Measurements from ENCODE around the gene PGC. TPM values are rescaled to one million over a fixed set of nuclear protein-coding genes. Genes with fewer than 3 reads are reported as not detected.

PGC gene
- total RNA-seq, 1 donor from 2014 or later = not detected

DNA sequence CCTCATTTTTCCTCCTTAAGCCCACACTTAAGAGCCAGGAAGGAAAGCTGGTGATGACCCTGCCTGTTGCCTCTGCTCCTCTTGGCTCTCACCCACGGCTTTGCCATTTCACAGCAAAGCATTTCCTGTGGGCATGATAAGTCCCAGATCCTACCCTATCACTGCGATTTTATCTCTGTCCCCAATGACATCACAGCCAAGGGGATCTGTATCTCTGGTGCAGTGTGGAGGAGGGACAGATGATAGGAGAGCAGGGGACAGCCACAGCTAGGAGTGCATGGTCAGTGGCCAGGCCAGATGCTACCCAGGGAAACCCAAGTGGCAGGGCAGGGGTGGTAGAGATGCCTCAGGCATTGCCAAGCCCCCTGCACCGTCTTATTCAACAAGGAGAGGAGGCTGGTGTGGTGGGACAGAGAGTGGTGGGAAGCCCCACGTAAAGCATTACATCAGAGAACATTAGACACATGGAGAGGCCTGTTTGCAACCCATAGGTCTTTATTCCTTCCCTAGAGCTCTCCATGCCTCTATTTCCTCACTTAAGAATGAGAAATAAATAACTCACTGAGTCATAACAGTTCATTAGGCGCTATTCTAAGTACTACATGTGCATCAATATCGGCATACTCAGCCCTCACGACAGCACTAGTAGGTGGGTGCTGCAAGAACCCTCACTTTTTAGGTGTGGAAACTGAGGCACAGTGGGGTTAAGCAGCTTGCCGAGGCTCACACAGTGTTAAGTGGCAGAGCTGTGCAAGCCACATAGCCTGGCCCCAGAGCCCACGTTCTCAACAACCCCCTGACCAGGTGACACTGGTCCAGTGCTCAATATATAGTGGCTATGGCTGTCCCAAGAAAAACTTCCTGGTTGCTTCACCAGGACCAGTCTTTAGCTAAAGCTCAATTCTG is 16.4 kb downstream of the PGC start:
- no peak for DNase-seq (ENCODE audit: low read depth)
- H3K4me3 ChIP-seq (ENCODE audit: low read depth, low read length) = no peak overlapping the region
- TF ChIP-seq, protein P1, sequence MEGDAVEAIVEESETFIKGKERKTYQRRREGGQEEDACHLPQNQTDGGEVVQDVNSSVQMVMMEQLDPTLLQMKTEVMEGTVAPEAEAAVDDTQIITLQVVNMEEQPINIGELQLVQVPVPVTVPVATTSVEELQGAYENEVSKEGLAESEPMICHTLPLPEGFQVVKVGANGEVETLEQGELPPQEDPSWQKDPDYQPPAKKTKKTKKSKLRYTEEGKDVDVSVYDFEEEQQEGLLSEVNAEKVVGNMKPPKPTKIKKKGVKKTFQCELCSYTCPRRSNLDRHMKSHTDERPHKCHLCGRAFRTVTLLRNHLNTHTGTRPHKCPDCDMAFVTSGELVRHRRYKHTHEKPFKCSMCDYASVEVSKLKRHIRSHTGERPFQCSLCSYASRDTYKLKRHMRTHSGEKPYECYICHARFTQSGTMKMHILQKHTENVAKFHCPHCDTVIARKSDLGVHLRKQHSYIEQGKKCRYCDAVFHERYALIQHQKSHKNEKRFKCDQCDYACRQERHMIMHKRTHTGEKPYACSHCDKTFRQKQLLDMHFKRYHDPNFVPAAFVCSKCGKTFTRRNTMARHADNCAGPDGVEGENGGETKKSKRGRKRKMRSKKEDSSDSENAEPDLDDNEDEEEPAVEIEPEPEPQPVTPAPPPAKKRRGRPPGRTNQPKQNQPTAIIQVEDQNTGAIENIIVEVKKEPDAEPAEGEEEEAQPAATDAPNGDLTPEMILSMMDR (IDR thresholded peaks at IDR 0.05; ENCODE audit: insufficient read depth, low read length, poor library complexity, severe bottlenecking) = no peak
- H3K36me3 ChIP-seq (ENCODE audit: control insufficient read depth, insufficient read depth, low read length) = no peaks in the 10 kb centered on the region
- no peaks in the 10 kb centered on the region for H3K27me3 ChIP-seq (ENCODE audit: control insufficient read depth, insufficient read depth, low read length)

DNA sequence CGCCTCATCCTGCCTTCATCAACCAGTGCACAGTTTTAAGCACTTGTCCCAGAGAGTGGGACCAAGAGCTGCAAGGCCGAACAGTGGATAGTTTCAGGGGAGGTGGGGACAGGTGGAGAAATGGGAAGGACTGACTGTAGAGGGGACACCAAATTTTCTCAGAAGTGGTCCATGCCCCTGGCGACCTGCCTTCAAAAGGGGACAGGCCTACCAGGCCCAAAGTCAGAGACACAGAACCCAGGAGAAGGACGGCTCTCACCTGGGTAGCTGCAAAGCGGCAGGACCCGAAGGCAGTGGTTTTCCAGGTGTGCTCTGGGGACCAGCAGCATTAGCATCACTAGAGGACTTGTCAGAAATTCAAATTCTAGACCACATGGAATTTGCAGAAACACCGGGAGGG is 17.6 kb downstream of the PGC start:
- TF ChIP-seq, protein P1 (IDR thresholded peaks at IDR 0.05; ENCODE audit: insufficient read depth, low read length, poor library complexity, severe bottlenecking) = no peak
- no peaks in the 10 kb centered on the region for H3K27me3 ChIP-seq (ENCODE audit: control insufficient read depth, insufficient read depth, low read length)
- H3K4me3 ChIP-seq (ENCODE audit: low read depth, low read length) = no peak overlapping the region
- DNase-seq (ENCODE audit: low read depth) = no peak
- no peaks in the 10 kb centered on the region for H3K36me3 ChIP-seq (ENCODE audit: control insufficient read depth, insufficient read depth, low read length)

DNA sequence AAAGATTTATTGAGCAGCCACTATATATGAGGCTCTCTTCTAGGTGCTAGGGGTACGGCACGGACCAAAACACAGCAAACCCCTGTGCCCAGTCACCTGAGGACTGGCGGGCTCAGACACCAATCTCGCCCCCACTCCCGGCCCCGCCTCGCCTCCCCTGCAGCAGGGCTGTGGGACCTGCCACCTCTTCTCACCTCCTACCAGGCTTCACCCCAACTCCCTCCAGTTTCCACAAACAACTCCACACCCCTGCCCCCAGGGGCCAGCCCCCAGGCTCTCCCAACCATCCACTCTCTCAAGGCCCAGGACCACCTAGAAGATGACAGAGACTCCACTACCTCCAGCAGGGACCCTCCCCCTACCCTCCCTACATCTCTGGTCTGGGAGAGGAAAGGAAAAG is 18.2 kb downstream of the PGC start:
- TF ChIP-seq, protein P1 (IDR thresholded peaks at IDR 0.05; ENCODE audit: insufficient read depth, low read length, poor library complexity, severe bottlenecking) = no peak
- Histone ChIP-seq H3K4me3 (ENCODE audit: low read depth, low read length) (no peak overlapping the region), H3K36me3 (ENCODE audit: control insufficient read depth, insufficient read depth, low read length) (no peaks in the 10 kb centered on the region), H3K27me3 (ENCODE audit: control insufficient read depth, insufficient read depth, low read length) (no peaks in the 10 kb centered on the region)
- no peak for DNase-seq (ENCODE audit: low read depth)

DNA sequence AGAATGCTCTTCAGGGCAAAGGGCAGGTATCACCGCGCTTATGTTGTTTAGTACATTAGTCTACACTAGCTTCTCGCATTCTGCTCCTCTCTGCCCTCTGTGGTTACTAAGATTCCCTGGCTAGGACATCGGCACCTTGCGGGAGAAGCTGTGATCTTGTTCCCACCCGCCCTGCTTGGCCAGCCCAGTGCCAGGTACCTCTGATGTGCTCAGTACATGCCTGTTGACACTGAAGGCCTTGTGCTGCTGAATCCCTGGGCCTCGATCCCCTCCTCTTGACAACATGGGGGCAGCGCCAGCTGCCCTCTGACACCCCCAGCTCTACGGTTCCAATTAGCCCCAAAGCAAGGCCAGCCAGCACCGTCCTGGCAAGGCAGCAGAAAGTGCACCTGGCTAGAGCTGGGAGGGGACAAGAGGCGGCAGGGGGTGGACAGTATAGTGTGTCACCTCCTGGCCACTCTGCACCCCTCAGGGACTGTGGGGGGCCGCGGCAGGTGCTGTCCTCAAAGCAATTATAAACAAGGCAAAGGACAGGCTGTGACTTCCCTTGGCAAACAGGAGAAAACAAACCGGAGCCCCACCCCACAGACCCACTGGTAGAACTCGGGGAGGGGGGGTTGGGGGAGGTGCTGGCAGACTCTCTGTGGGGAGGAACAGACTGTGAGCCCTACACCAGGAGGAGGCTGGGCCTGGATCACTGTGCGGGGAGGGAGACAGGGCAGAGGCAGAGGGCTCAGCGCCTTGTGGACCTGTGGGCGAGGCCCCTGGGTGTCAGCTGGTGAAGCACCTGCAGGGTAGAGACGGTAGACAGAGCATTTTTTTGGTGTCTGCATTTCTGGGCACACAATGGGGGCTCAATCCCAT is 18.9 kb downstream of the PGC start:
- DNase-seq (ENCODE audit: low read depth) = no peak
- no peaks in the 10 kb centered on the region for H3K36me3 ChIP-seq (ENCODE audit: control insufficient read depth, insufficient read depth, low read length)
- no peaks in the 10 kb centered on the region for H3K27me3 ChIP-seq (ENCODE audit: control insufficient read depth, insufficient read depth, low read length)
- H3K4me3 ChIP-seq (ENCODE audit: low read depth, low read length) = no peak overlapping the region
- TF ChIP-seq, protein P1 (IDR thresholded peaks at IDR 0.05; ENCODE audit: insufficient read depth, low read length, poor library complexity, severe bottlenecking) = no peak

DNA sequence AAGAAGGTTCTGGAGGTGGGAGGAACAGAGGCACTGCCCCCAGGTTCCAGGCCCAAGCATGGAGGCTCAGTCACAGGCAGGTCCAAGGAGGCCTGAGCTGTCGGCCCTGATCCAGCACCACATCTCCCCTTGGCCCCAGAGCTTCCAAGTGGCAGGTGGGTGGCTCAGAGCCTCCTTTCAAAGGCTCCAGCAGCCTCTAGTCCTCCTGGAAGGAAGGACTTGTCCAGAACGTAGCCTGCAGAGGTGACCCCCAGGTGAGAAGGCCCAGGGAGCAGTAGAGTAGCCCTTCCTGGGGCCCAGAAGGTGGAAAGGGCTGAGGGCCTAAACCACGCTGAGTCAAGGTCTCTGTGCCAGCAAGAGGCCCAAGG is 19.5 kb downstream of the PGC start:
- Histone ChIP-seq H3K4me3 (ENCODE audit: low read depth, low read length) (no peak overlapping the region), H3K27me3 (ENCODE audit: control insufficient read depth, insufficient read depth, low read length) (no peaks in the 10 kb centered on the region), H3K36me3 (ENCODE audit: control insufficient read depth, insufficient read depth, low read length) (no peaks in the 10 kb centered on the region)
- TF ChIP-seq, protein P1 (IDR thresholded peaks at IDR 0.05; ENCODE audit: insufficient read depth, low read length, poor library complexity, severe bottlenecking) = no peak
- DNase-seq (ENCODE audit: low read depth) = no peak

Data from kidney epithelial cell (primary cell).